T-helper 2 cell treated with Interferon-gamma antibody and Interleukin-4, amounts not matched to agents 5 μg/mL and 100 μg/mL, for 36 hours (primary cell): ENCODE results near the gene ARHGEF3.
"Not testable (repeated sequence)": the region's sequence is repeated elsewhere in the genome, so short reads cannot be mapped to it uniquely, and the experiment has no call there.

Experiments used
- DNase-seq: peaks from one replicate; pipeline ENCODE4 v3.0.0; 2021; ENCODE audit warnings: low spot score
- H3K27ac Mint-ChIP-seq: one replicate; pipeline ENCODE4 v1.8.0; 2021; ENCODE audit warnings: mild to moderate bottlenecking, mixed read lengths
- H3K27me3 Mint-ChIP-seq: one replicate; pipeline ENCODE4 v1.8.0; 2021; ENCODE audit warnings: low read depth, mixed read lengths
- H3K36me3 Mint-ChIP-seq: one replicate; pipeline ENCODE4 v1.8.0; 2021; ENCODE audit warnings: low read depth, mixed read lengths
- H3K4me1 Mint-ChIP-seq: one replicate; pipeline ENCODE4 v1.8.0; 2021; ENCODE audit warnings: low read depth, mixed read lengths
- H3K4me3 Mint-ChIP-seq: one replicate; pipeline ENCODE4 v1.8.0; 2022; ENCODE audit warnings: mild to moderate bottlenecking, moderate library complexity, mixed read lengths
- H3K9me3 Mint-ChIP-seq: one replicate; pipeline ENCODE4 v1.8.0; 2021; ENCODE audit warnings: mixed read lengths

The ARHGEF3 gene

GRCh38 chr3:56762718-56763117, 39.0 kb downstream of the ARHGEF3 start:
- Mint-ChIP-seq H3K27me3 (no peaks in the 10 kb centered on the region), H3K4me1 (peaks cover 61% of the 10 kb centered on the region), H3K27ac (no peak overlapping the region), H3K9me3 (no peaks in the 10 kb centered on the region), H3K4me3 (no peak overlapping the region), H3K36me3 (peaks cover 64% of the 10 kb centered on the region)
- DNase-seq: no peak

GRCh38 chr3:56761887-56762651, 39.7 kb downstream of the ARHGEF3 start:
- Mint-ChIP-seq H3K9me3 (no peaks in the 10 kb centered on the region), H3K36me3 (peaks cover 65% of the 10 kb centered on the region), H3K4me3 (no peak overlapping the region), H3K27me3 (no peaks in the 10 kb centered on the region), H3K27ac (no peak overlapping the region), H3K4me1 (peaks cover 61% of the 10 kb centered on the region)
- no peak for DNase-seq

- no peak for DNase-seq
- H3K9me3 Mint-ChIP-seq: no peaks in the 10 kb centered on the region
- H3K27ac Mint-ChIP-seq: no peak overlapping the region
- no peak overlapping the region for H3K4me3 Mint-ChIP-seq
- H3K4me1 Mint-ChIP-seq: peaks cover 62% of the 10 kb centered on the region
- H3K36me3 Mint-ChIP-seq: peaks cover 66% of the 10 kb centered on the region
- H3K27me3 Mint-ChIP-seq: no peaks in the 10 kb centered on the region
Measured at GRCh38 chr3:56761023-56761422, 40.7 kb downstream of the ARHGEF3 start.

- H3K27ac Mint-ChIP-seq: peak overlapping the region; percentile 72
- H3K36me3 Mint-ChIP-seq: peaks cover 71% of the 10 kb centered on the region
- DNase-seq: no peak
- no peaks in the 10 kb centered on the region for H3K9me3 Mint-ChIP-seq
- peaks cover 67% of the 10 kb centered on the region for H3K4me1 Mint-ChIP-seq
- H3K27me3 Mint-ChIP-seq: no peaks in the 10 kb centered on the region
- H3K4me3 Mint-ChIP-seq: peak overlapping the region; percentile 79
Measured at GRCh38 chr3:56759532-56759931, 42.2 kb downstream of the ARHGEF3 start.

GRCh38 chr3:56758539-56758981, 43.2 kb downstream of the ARHGEF3 start:
- Mint-ChIP-seq H3K4me3 (peak overlapping the region; percentile 79), H3K36me3 (peaks cover 72% of the 10 kb centered on the region), H3K9me3 (no peaks in the 10 kb centered on the region), H3K4me1 (peaks cover 73% of the 10 kb centered on the region), H3K27ac (peak overlapping the region; percentile 95), H3K27me3 (no peaks in the 10 kb centered on the region)
- DNase-seq: peak; percentile 63

- not testable (repeated sequence) for H3K4me3 Mint-ChIP-seq, H3K9me3 Mint-ChIP-seq, DNase-seq, H3K27me3 Mint-ChIP-seq
- Mint-ChIP-seq H3K36me3 (peaks cover 74% of the 10 kb centered on the region), H3K27ac (peak overlapping the region; percentile 95), H3K4me1 (peaks cover 74% of the 10 kb centered on the region)
Measured at GRCh38 chr3:56758042-56758441, 43.7 kb downstream of the ARHGEF3 start.

GRCh38 chr3:56754741-56755417, 46.9 kb downstream of the ARHGEF3 start:
- Mint-ChIP-seq H3K4me1 (peaks cover 68% of the 10 kb centered on the region), H3K27ac (peak overlapping the region; percentile 84), H3K9me3 (peaks cover 4% of the 10 kb centered on the region), H3K27me3 (no peaks in the 10 kb centered on the region), H3K4me3 (peak overlapping the region; percentile 83), H3K36me3 (peaks cover 71% of the 10 kb centered on the region)
- no peak for DNase-seq

GRCh38 chr3:56753206-56753820, 48.4 kb downstream of the ARHGEF3 start:
- H3K27me3 Mint-ChIP-seq: no peaks in the 10 kb centered on the region
- H3K36me3 Mint-ChIP-seq: peaks cover 77% of the 10 kb centered on the region
- peak overlapping the region; percentile 85 for H3K27ac Mint-ChIP-seq

GRCh38 chr3:56751056-56751707, 50.6 kb downstream of the ARHGEF3 start:
- H3K4me1 Mint-ChIP-seq: peaks cover 49% of the 10 kb centered on the region
- H3K36me3 Mint-ChIP-seq: peaks cover 79% of the 10 kb centered on the region
- H3K27me3 Mint-ChIP-seq: no peaks in the 10 kb centered on the region
- no peak overlapping the region for H3K4me3 Mint-ChIP-seq
- no peak for DNase-seq
- peaks cover 4% of the 10 kb centered on the region for H3K9me3 Mint-ChIP-seq
- H3K27ac Mint-ChIP-seq: peak overlapping the region; percentile 7

More at GRCh38 chr3:56753206-56753820, 48.4 kb downstream of the ARHGEF3 start:
- H3K4me3 Mint-ChIP-seq: peak overlapping the region; percentile 59
- H3K9me3 Mint-ChIP-seq: peaks cover 4% of the 10 kb centered on the region
- peaks cover 57% of the 10 kb centered on the region for H3K4me1 Mint-ChIP-seq
- DNase-seq: peak; percentile 65

GRCh38 chr3:56748663-56749231, 53.0 kb downstream of the ARHGEF3 start:
- Mint-ChIP-seq H3K4me3 (no peak overlapping the region), H3K4me1 (peaks cover 35% of the 10 kb centered on the region), H3K27ac (no peak overlapping the region), H3K27me3 (no peaks in the 10 kb centered on the region), H3K36me3 (peaks cover 79% of the 10 kb centered on the region), H3K9me3 (peaks cover 4% of the 10 kb centered on the region)
- DNase-seq: no peak

GRCh38 chr3:56747150-56747549, 54.6 kb downstream of the ARHGEF3 start:
- H3K36me3 Mint-ChIP-seq: peaks cover 78% of the 10 kb centered on the region
- no peak overlapping the region for H3K27ac Mint-ChIP-seq
- H3K4me1 Mint-ChIP-seq: peaks cover 24% of the 10 kb centered on the region
- no peaks in the 10 kb centered on the region for H3K27me3 Mint-ChIP-seq
- peaks cover 4% of the 10 kb centered on the region for H3K9me3 Mint-ChIP-seq
- DNase-seq: no peak
- H3K4me3 Mint-ChIP-seq: no peak overlapping the region

- H3K27me3 Mint-ChIP-seq: no peaks in the 10 kb centered on the region
- H3K4me1 Mint-ChIP-seq: peaks cover 17% of the 10 kb centered on the region
- H3K36me3 Mint-ChIP-seq: peaks cover 70% of the 10 kb centered on the region
Measured at GRCh38 chr3:56744016-56744415, 57.7 kb downstream of the ARHGEF3 start.

GRCh38 chr3:56742887-56743286, 58.9 kb downstream of the ARHGEF3 start:
- DNase-seq: no peak
- Mint-ChIP-seq H3K4me3 (no peak overlapping the region), H3K36me3 (peaks cover 65% of the 10 kb centered on the region), H3K27me3 (no peaks in the 10 kb centered on the region), H3K9me3 (no peaks in the 10 kb centered on the region), H3K27ac (no peak overlapping the region), H3K4me1 (peaks cover 18% of the 10 kb centered on the region)

More at GRCh38 chr3:56744016-56744415, 57.7 kb downstream of the ARHGEF3 start:
- Mint-ChIP-seq H3K9me3 (no peaks in the 10 kb centered on the region), H3K27ac (no peak overlapping the region), H3K4me3 (no peak overlapping the region)
- DNase-seq: no peak
